Omental fat pad (tissue), 4 donors: Measurements from ENCODE around the gene TMEM237. TPM values are rescaled to one million over a fixed set of nuclear protein-coding genes. Genes with fewer than 3 reads are reported as not detected.

Source experiments
- ATAC-seq: fragments of 150-250 bp; one replicate; pipeline ENCODE4 v1.9.1; 2016; ENCODE audit warnings: mild to moderate bottlenecking, moderate library complexity; ENCODE audit not compliant: low FRiP score
- DNase-seq: peaks from one replicate; pipeline ENCODE4 v3.0.0-alpha.2; 2019; ENCODE audit warnings: low spot score
- CTCF ChIP-seq, 3 donors: fragments of 450-650 bp; IDR thresholded peaks; one replicate each; pipeline ENCODE4 v1.5.1; 2016 to 2017; ENCODE audit warnings: antibody characterized with exemption in 3 of 3, mild to moderate bottlenecking in 3 of 3, moderate library complexity in 2 of 3
- total RNA-seq, 4 donors: library from RNA; depleted of rRNA; stranded (reverse); fragments of >200 nt; gene quantifications; one replicate each; pipeline ENCODE4 v1.1.0, GENCODE V29; 2016

TMEM237 gene
- total RNA-seq, 4 donors from 2014 or later: 12.0 to 23.1 (median 16.7) TPM

GRCh38 chr2:201660293-201660895, 17.1 kb upstream of the TMEM237 start:
- no peak for TF ChIP-seq CTCF (IDR thresholded peaks at IDR 0.05)
- DNase-seq (no peak), ATAC-seq (no peak)

- no peak for ATAC-seq
- TF ChIP-seq CTCF (IDR thresholded peaks at IDR 0.05): no peak
- no peak for DNase-seq
Observed at GRCh38 chr2:201656740-201657139, 13.4 kb upstream of the TMEM237 start.

- DNase-seq: no peak
- no peak for ATAC-seq
- no peak for TF ChIP-seq CTCF (IDR thresholded peaks at IDR 0.05)
Observed at GRCh38 chr2:201656102-201656501, 12.8 kb upstream of the TMEM237 start.

- ATAC-seq (no peak), DNase-seq (no peak)
- TF ChIP-seq CTCF (IDR thresholded peaks at IDR 0.05): no peak
Observed at GRCh38 chr2:201654616-201655384, 11.5 kb upstream of the TMEM237 start.

GRCh38 chr2:201653221-201653620, 9.9 kb upstream of the TMEM237 start:
- TF ChIP-seq CTCF (IDR thresholded peaks at IDR 0.05): no peak
- no peak for DNase-seq
- no peak for ATAC-seq

- no peak for ATAC-seq
- no peak for TF ChIP-seq CTCF (IDR thresholded peaks at IDR 0.05)
Observed at GRCh38 chr2:201649442-201649841, 6.1 kb upstream of the TMEM237 start.

GRCh38 chr2:201647431-201647830, 4.1 kb upstream of the TMEM237 start:
- no peak for DNase-seq
- no peak for TF ChIP-seq CTCF (IDR thresholded peaks at IDR 0.05)
- ATAC-seq: no peak

More at GRCh38 chr2:201649442-201649841, 6.1 kb upstream of the TMEM237 start:
- no peak for DNase-seq
